Left colon (tissue), 2 donors: Measurements from ENCODE around the gene HEY2. TPM values are rescaled to one million over a fixed set of nuclear protein-coding genes. Genes with fewer than 3 reads are reported as not detected.
"Not testable (repeated sequence)": the region's sequence is repeated elsewhere in the genome, so short reads cannot be mapped to it uniquely, and the experiment has no call there.

ENCODE experiments used
- ATAC-seq: fragments of 200-7000 bp; cut with Tn5 transposase; one replicate; pipeline ENCODE4 v1.9.1; 2020; ENCODE audit warnings: mild to moderate bottlenecking, moderate library complexity
- DNase-seq, 2 donors: peaks; one replicate each; pipeline ENCODE4 v3.0.0-alpha.2; 2020
- intact Hi-C, 2 donors: fragments of 100-400 bp; cut with DNase I in 1 of 2; cut with micrococcal nuclease in 1 of 2; formaldehyde crosslinking; loops; one replicate each; pipeline versions ENCODE4 v1.11.2 to v1.14.0; 2022; cut with DNase I, micrococcal nuclease
- total RNA-seq, 2 donors: library from RNA; stranded (reverse); fragmentation: NEBNext Ultra II Directional; extraction: Animal tissue kit (Norgen Biotek cat#: 25700); gene quantifications; one replicate each; pipeline ENCODE4 v1.2.1, GENCODE V29; 2021
- donor health status: DM: no; HTN: no; CAD: no.
- donor health status: DM: yes; HTN: yes; CAD: no.

HEY2 gene
- total RNA-seq, 2 donors from 2014 or later: 0.76 to 1.3 TPM

DNA sequence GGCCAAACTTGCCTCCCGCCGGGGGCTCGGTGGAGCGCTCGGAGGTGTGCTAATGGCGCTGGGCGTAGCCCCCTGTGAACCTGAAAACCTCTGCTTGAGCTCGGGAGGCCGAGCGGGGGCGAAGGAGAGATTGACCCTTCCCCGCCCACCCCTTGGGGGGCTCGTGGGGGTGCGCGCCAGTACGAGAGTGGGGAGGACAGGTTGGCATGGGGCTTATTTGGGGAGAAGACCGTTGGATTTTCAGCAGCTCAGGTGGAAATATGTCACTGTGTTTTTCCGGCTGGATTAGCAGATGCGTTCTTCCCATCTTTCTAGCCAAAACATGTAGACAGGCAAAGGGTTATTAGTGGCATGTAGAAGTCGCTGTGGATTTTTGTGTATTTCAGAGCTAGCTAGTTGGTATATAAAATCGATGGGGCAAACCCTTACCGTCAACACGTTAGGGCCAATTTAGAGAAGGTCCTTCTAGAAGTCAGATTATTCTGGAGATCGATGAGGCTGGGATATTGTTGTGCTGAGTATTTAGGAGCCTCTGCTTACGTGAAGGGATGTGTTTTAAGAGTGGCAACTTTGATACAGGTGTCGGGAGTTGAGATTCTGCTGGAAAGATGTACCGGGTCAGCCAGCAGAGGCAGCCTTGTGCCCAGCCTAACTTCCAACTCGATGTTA lies 41.9 kb downstream of the HEY2 start:
- intact Hi-C loops: no loop called here
- peak; percentile 44 for ATAC-seq
- DNase-seq: peak in 1 of 2 donors; percentile 42

DNA sequence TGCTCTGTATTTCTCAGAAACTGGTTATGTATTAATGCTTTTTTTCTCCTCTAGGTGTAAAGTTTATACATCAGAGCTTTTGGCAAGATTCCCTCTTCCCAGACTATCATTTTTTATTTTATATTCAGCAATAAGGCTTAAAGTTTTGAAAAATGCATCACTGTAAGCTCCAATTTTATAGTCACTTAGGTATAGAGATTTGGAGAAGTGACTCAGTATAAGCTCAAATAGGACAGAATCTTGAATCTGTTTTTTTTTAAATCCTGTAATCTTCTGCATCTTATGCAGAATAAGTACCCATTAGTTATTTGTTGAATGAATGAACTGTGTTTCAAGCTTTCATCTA lies 42.4 kb downstream of the HEY2 start:
- DNase-seq (no peak), ATAC-seq (no peak)
- intact Hi-C loops: no loop called here

DNA sequence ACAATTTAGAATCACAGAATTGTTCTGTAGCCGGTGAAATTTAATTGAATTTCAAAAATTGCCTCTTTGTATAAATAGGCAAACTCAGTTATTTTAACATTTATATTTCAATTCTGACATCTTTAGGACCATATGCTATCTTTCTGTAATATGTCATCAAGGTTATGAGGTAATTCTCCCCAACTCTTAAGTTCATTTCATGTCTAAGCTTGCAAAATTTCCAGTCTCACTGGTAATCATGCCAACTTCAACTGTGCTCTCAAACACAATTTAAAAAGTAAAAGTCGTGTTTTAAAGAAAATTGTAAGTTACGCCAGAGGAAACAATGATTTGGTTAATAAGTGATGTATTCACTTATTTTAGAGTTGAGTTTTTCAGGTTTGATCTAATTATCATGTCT lies 42.7 kb downstream of the HEY2 start:
- intact Hi-C loops: no loop called here

DNA sequence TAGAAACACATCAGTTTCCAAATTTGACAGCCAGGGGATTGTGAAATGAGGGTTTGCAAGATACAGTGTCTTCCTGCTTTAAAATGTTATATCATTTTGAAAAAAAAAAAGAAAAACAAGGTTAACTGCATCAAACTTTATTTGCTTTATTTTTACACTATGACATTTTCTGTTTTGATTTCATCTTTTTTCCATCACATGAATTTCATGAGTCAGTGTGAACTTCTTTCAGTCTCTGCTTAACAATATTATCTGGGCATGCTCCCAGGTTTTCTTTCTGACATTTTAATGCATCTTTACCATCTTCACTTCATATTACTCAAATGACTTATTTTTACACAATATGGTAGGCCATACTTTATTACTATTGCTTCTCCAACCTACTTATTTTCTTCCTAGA lies 43.2 kb downstream of the HEY2 start:
- intact Hi-C loops: no loop called here
- DNase-seq: no peak
- no peak for ATAC-seq

More for the DNA sequence above, 42.7 kb downstream of the HEY2 start:
- DNase-seq: no peak
- ATAC-seq: no peak

DNA sequence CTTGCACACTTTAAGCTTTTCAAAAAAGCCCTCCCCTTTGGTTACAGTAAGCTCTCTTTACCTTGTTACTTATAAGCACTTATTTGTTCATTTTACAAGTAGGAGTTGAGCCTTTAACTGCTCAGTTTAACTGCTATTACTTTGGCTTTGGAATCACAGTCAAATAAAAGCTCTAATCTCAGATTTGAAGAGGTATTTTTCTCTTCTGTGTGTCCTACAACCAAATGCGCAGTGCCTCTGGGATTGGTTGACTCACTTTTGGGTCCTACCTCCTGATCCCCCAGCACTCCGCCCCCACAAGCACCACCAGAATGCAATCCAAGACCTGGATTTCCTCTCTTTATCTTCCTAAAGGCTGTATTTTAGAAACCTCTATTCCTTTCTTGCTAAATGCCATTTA lies 43.8 kb downstream of the HEY2 start:
- ATAC-seq (no peak), DNase-seq (no peak)
- intact Hi-C loops: no loop called here

DNA sequence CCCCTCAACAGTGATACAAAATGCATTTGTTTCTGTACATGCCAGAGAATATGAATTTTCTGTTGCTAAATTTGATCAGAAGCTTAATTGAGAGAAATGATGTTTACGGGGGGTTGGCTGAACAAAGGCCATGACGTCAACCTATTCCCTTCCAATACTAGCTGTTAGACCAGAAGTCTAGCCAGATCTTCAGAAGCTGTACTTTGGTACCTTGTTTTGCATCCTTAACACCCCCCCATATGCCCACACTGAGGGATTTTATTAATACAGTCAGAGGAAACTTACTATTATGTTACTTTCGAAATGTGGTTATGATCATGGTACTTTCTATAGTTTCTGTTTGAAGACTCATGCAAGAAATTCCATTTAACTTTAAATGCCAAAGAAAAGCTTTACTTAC lies 44.4 kb downstream of the HEY2 start:
- ATAC-seq (no peak), DNase-seq (no peak)
- intact Hi-C loops: no loop called here

DNA sequence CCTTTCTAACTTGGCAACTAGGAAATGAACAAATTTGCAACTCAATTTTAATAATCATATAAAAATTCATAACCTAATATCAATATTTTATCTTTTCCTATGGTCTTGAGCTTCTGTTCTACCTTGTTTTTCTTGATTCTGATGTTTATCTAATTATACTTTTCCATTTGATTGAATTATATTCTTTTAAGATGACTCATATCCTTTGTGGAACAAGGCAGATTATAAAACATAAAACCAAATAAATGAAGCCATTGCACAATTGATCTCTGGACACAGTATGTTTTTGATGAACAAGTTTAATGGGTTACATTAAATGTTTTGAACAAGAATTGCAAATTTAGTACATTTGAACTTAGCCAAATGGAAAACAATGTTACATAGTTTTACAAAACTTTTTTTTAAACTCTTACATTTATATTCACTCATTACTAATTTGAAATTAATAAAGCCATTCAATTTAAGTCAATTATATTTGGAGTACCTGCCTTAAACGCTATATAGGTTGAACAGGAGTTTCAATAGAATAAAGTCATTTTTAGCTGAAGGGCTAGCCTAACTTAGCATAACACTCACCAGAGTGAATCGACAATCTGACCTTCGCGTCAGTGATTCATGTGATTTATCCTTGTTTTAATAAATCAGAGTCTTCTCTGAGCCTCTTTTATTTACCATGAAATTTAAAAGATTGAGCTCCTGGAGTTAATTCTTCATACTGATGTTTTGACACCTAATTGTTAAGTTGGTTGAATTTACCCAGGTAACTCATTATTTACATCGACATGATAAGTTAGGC lies 45.1 kb downstream of the HEY2 start:
- no peak for DNase-seq
- no peak for ATAC-seq
- intact Hi-C loops: no loop called here

DNA sequence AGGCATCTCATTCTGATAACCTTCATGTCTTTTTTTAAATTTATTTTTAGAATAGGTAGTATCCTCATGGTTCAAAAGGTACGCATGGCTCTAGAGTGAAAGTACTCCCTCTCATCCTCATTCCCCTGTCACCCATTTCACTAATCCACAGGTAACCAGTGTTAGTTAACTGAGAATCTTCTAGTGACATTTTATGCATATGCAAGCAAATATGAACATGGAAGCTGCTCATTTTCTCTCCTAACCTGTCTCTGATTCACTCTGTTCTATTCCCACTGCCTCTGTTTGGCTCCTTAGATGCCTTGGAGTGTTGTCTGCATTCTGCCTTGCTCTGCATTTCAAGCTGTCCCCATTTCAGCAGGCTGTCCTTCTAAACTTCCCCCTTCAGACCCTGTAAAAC lies 45.9 kb downstream of the HEY2 start:
- ATAC-seq: no peak
- intact Hi-C loops: no loop called here
- DNase-seq: no peak

DNA sequence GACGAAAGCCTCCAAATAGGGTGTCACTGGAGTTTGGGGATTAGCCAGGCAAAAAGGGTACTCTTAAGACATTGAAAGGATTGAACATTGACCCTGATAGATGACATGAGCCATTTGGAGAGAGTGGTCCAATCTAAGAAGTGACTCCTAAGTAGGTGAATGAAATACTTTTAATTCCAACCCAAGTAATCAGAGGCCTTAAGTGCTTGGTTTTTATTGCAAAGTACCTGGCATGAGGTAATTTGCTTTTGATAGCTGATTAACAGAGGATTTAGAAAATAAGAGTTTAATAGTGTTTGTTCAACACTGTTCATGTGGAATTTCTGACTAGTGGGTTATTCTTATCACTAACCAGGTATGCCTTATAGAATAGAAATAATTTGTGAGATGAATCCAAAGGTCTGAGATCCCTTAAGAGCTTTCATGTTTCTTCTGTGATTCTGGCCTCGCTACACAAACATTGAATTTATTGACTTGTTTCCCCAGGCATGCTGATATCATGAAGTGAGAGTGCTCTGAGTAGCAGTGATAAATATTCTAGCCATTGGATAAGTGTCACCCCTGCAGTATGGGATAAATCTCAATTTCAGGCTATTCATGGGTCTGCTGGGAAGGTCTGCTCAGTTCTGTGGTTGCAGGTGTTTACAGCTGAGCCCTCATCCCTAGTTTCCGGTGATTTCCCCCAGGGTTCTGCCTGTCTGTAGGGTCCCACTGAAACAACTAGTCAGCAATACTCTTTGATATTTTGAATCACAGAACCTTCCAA lies 47.9 kb downstream of the HEY2 start:
- ATAC-seq: no peak
- DNase-seq: no peak
- intact Hi-C loops: no loop called here

DNA sequence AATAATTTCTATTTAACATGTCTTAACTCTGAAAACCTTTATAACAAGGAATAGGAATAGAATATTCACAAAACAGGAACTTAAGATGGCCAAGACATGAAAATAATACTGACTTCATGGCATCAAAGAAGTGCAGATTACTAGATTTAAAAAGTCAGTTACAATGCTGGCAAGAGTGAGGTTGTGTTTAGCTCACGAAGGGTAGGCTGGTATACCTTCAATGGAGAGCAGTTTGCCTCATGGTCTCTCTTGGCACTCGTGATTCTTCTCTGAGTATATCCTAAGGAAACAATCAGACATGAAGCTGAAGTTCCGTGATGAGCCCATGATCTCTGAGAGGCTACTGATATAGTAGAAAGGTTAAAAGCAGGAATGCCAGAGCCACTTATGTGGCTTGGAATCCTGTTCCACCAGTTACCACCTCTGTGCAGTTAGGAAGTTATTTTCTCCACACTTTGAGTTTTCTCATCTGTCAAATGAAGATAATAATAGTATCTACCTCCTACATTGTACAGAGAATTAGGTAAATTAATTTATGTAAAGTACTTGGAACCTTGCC lies 48.5 kb downstream of the HEY2 start:
- DNase-seq (no peak), ATAC-seq (no peak)
- intact Hi-C loops: no loop called here

DNA sequence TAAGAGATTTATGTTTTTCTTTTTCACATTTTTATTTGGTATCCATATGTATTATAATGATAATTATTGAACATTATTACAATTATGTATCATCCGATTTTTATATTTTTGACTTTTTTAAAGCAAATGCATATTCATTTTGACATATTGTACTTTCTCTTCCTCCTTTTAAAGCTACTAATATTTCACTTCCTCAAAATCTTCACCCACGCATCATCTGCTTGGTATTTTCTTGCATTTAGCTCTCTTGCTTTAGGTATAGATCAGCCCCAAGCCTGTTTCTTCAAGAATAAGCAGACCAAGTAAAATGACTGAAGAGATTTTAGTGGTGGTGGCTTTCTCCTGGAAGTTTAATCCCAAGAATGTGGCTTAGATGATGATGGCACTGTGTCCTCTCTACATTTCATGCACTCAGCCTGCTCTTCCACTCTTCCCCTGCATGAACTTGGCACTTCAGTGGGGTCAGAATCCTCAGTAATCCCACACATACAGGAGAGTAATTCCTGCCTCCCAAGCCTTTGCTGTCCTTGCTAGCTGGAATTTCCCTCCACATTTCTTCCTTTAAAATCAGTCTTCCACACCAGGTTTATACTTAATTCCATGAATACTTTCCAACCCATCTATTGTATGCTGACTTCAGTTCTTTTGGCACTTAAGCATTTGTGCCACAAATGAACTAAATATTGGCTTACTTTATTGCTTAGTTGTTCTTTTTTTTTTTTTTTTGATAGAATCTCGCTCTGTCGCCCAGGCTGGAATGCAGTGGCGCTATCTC lies 49.5 kb downstream of the HEY2 start:
- DNase-seq: no peak
- intact Hi-C loops: no loop called here
- no peak for ATAC-seq

DNA sequence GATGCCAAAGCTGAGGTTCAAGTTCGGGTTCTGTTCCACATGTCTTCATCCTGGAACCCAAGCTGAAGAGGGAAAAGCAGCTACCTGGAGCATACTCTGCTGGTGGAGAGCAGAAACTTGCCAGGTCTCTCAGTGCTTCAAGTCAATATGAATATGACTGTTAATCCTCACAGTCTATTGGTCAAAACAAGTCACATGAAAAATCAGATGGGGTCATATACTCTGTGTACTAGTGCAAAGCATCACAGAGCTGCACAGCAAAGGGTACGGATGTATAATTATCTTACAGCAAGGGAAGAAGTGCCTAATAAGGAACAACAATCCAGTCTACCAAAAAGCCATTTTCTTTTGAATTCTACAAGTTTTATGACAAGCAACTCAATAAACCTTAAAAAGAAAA lies 53.0 kb downstream of the HEY2 start:
- DNase-seq: no peak

DNA sequence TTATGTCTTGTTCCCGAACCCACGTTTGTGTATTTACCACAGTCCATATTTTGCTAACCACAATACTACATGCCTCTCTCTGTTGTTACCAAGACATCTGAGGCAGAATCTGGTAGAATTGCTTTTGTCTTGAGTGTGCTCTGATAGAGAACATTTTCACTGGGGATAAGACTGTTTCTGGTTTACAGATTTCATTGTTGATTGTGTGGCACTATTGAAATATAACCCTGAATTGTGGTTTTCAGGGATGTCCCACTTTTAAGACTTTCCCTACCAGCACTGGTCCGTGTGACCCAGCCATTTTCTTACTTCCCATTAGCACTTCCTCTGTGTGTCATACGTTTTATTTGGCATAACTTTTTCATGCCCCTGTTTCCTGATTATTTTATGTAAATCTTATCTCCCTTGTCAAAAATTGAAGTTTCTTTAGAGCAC lies 53.5 kb downstream of the HEY2 start:
- intact Hi-C loops: no loop called here
- DNase-seq (no peak), ATAC-seq (peak; percentile 23)

More for the DNA sequence above, 53.0 kb downstream of the HEY2 start:
- intact Hi-C loops: no loop called here
- ATAC-seq: no peak

DNA sequence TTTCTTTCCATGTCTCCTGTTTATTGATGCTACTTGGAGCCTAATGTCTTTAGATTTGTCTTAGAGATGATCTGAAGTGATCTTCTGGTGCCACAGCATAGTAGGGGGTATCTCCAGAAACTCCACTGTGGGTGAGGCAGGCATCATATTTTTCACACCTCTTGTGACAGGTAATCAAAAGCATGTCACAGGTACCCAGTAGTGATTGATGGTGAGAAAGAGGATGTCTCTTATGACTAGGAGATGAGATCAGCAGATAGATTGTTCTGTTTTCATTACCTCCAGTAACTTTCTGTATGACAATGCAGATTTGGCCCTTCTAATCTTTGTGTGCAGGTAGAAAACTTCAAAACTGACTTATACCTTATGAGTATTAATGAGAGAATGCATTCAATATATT lies 54.8 kb downstream of the HEY2 start:
- no peak for DNase-seq
- intact Hi-C loops: no loop called here
- no peak for ATAC-seq

DNA sequence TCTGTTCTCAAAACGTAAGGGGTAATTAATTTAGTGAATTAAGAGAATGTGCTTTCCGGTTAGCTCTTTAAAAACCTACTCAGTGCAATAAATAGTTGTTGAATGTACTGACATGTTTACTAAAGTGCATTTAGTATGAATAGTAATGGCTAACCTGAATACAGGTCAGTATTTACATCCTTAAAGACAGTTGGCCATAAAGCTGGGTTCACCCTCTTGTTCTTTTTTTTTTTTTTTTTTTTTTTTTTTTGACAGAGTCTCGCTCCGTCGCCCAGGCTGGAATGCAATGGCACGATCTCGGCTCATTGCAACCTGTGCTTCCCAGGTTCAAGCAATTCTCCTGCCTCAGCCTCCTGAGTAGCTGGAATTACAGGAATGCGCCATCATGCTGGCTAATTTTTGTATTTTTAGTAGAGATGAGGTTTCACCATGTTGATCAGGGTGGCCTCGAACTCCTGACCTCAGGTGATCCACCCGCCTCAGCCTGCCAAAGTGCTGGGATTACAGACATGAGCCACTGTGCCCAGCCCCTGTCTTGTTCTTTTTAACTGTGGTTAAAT lies 55.5 kb downstream of the HEY2 start:
- ATAC-seq, intact Hi-C loops, DNase-seq: not testable (repeated sequence)

DNA sequence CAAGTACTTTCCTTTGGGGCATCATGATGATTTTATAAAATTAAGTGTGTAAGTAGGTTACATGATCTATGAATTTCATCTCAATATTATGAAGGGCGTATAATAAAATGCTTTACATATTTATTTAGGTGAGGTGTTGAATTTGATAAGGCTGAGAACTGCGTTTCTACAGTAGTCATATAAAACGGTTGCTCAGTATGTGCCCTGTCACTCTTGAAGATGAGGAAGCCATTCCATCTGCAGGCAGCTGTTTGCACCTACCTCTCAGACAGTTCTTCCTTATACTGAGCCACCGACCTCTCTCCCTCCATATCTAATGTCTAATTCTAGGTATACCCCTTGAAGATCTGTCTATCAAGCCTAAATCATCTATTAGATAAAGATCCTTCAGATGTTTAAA lies 57.4 kb downstream of the HEY2 start:
- ATAC-seq (peak; percentile 62), DNase-seq (no peak)
- intact Hi-C loops: no loop called here

DNA sequence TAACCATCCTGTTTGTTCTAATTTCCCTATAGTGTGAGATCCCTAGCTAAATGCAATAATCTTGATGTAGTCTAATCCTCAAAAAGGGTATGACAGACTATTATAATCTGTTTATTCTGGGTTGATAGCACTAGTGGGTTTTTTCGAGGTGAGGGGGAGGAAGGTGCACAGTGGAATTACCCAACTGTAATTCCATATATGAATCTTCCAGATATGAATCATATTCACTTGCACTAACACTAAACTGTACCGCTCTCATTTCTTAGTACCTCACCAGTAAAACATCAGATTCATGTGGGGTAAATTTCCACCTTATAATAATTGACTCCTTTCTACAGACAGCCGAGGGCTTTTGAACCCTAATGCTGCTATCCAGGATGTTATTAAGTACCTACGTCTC lies 57.9 kb downstream of the HEY2 start:
- intact Hi-C loops: no loop called here
- ATAC-seq: no peak
- no peak for DNase-seq

DNA sequence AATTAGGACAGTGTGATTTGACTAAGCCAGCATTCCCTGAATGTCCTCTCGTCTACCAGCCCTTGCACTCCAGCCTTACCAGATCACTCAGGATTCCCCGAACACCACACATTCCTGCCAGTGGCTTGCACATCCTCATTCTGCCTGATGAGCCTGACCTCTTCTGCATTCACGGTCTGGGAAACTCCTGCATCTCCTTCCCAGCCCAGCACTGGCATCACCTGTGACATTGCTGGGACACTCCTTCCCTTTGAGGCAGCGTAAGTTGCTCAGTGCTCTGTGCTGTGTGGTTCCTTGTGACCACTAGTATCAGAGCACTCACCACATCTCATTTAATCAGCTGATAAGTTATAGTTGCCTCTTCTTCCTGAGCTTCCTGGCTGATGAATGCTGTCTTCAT lies 58.6 kb downstream of the HEY2 start:
- DNase-seq: no peak
- ATAC-seq: no peak
- intact Hi-C loops: no loop called here

DNA sequence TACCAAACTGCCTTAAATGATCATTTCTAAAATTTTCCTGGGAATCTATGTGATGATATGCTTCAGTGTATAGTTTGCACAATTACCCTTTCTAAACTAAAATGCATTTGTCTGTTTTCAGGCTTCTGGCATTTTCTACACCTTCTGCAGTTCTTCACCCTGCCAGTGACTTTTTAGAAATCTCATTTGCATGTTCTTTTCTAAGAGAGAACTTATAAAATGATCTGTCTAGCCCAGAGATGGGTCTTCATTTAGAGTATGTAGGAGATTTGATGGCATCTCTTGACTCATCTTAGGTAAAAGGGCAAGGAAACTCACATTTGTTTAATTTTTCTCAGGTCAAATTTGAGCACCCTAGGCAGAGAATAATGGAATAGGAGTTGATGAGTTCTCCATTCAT lies 59.2 kb downstream of the HEY2 start:
- intact Hi-C loops: no loop called here
- DNase-seq (no peak), ATAC-seq (no peak)
